Measurements from ENCODE around the gene CASKIN1. TPM values are rescaled to one million over a fixed set of nuclear protein-coding genes. Genes with fewer than 3 reads are reported as not detected.

CASKIN1 gene
- total and polyA plus RNA-seq, 2 of the 8 experiments (the other 6 are each of a cell fraction or from before 2014, with no cell fraction given) = 1.2 to 6.4 TPM

DNA sequence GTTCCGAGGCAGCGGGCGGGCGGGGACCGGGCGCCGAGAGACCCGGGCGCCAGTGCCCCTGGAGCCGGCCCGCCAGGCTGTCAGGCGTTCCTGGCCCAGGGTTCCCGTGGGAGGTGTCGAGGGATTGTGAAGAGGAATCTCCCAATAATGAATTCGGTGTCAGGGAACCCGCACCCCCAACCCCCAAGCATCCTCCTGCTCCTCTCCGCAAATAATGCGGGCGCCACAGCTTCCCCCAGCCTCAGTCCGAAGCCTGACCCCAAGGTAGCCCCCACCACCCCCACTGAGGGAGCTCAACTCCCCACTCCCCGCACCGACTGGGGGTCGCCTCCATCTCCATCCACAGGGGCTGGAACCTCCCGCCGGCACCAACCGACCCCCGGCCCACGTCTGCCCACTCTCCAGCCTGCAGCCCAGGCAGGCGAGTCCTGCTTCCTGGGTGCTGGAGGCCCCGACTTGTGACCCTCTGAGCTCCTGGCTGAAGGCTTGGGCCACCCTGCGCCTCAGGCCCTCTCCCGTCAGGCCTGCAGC, 641 bp upstream of the CASKIN1 start:
- H4K20me1 ChIP-seq (replicated peaks in 1 of 2; ENCODE audit: control insufficient read depth in 1 of 2, insufficient read depth in 2 of 2, low read length in 2 of 2) = peaks cover 4 to 14% of the 10 kb centered on the region in 2 experiments
- ChIA-PET POLR2A (ENCODE audit: partially characterized antibody) (interaction anchor here (0.5 to 6.9 kb wide), 12 partner anchors 9 to 309 kb away, joined by 3 to 63 read pairs (median 4); partner anchors contain the start of genes BRICD5, DNASE1L2, ECI1 and MLST8), CTCF (ENCODE audit: partially characterized antibody) (interaction anchor here (0.6 to 1.8 kb wide), 2 partner anchors 39 to 467 kb away, joined by 3 to 6 read pairs; partner anchors contain the start of gene DNASE1L2)
- H4K91ac ChIP-seq (replicated peaks; ENCODE audit: insufficient read length, low read length) = no peak overlapping the region
- peaks cover 8% of the 10 kb centered on the region; the same call in 1 of the 2 replicates for H3K23me2 ChIP-seq (ENCODE audit: low read depth, low read length)
- H3K9me3 ChIP-seq (ENCODE audit: insufficient read depth in 2 of 2, low read depth in 1 of 2, low read length in 1 of 2) = no peaks in the 10 kb centered on the region
- H2BK15ac ChIP-seq (ENCODE audit: low read length) = peak overlapping the region; percentile 72
- peak overlapping the region; percentile 89 for H4K8ac ChIP-seq (ENCODE audit: extremely low read depth, insufficient read depth, low read length)
- H3K36me3 ChIP-seq (ENCODE audit: control insufficient read depth in 2 of 4, insufficient read depth in 4 of 4, low read length in 3 of 4) = no peaks in the 10 kb centered on the region
- no peak overlapping the region for H3K27ac ChIP-seq (ENCODE audit: low read depth, low read length)
- peaks cover 4 to 34% (median 24%) of the 10 kb centered on the region in 4 experiments for H3K27me3 ChIP-seq (replicated peaks in 1 of 4; ENCODE audit: control insufficient read depth in 3 of 4, extremely low read depth in 1 of 4, insufficient read depth in 3 of 4, low read length in 3 of 4)
- no peak overlapping the region for H4K5ac ChIP-seq (ENCODE audit: insufficient read length, low read depth, low read length)
- no peak for DNase-seq (ENCODE audit: low read depth in 1 of 2, low spot score in 2 of 2)
- no peak for TF ChIP-seq POLR2AphosphoS5 (IDR thresholded peaks at IDR 0.05; ENCODE audit: low read depth, low read length)
- peak; percentile 31 for TF ChIP-seq SUZ12 (IDR thresholded peaks at IDR 0.05; ENCODE audit: low read length)
- no peak for TF ChIP-seq CBX5 (IDR thresholded peaks at IDR 0.05; ENCODE audit: low read depth, low read length)
- no peaks in the 10 kb centered on the region for H3K79me2 ChIP-seq (ENCODE audit: control insufficient read depth in 1 of 2, insufficient read depth in 2 of 2, low read length in 2 of 2)
- peak overlapping the region in 2 of 4 experiments; percentile 48 to 63; a peak in 4 of 8 replicates for H3K4me3 ChIP-seq (ENCODE audit: extremely low read depth in 1 of 4, insufficient read depth in 2 of 4, low read depth in 3 of 4, low read length in 4 of 4)
- H2BK20ac ChIP-seq (ENCODE audit: low read length) = no peak overlapping the region
- H3K56ac ChIP-seq (replicated peaks; ENCODE audit: insufficient read length, low read depth, low read length) = no peak overlapping the region
- H3K9ac ChIP-seq (replicated peaks in 1 of 4; ENCODE audit: extremely low read depth in 1 of 4, low read depth in 3 of 4, low read length in 3 of 4) = no peak overlapping the region
- H3K4ac ChIP-seq (replicated peaks; ENCODE audit: insufficient read length, low read depth, low read length) = peak overlapping the region; percentile 69
- peak overlapping the region; percentile 52 to 67 for H3K4me2 ChIP-seq (ENCODE audit: insufficient read depth in 1 of 2, low read depth in 2 of 2, low read length in 2 of 2)
- H3K18ac ChIP-seq (ENCODE audit: extremely low read depth, low read length) = no peak overlapping the region
- H2AK5ac ChIP-seq (ENCODE audit: low read depth, low read length) = peak overlapping the region; percentile 24; the same call in 1 of the 2 replicates
- FAIRE-seq = no peak
- H2BK12ac ChIP-seq (ENCODE audit: low read depth, low read length) = no peak overlapping the region
- no peak overlapping the region for H3K23ac ChIP-seq (ENCODE audit: insufficient read length)
- H2BK120ac ChIP-seq (replicated peaks; ENCODE audit: low read depth, low read length) = no peak overlapping the region
- H3K79me1 ChIP-seq (ENCODE audit: low read depth, low read length) = no peaks in the 10 kb centered on the region
- peaks cover 0 to 10% (median 3%) of the 10 kb centered on the region in 4 experiments; a peak in 4 of 7 replicates for H3K4me1 ChIP-seq (replicated peaks in 1 of 4; ENCODE audit: control insufficient read depth in 3 of 4, insufficient read depth in 4 of 4, low read length in 3 of 4)
- no peak overlapping the region for H2AFZ ChIP-seq (ENCODE audit: low read length)
- H3K14ac ChIP-seq (ENCODE audit: insufficient read length) = no peak overlapping the region
- WGBS, 2 experiments (ENCODE audit: extremely low coverage in 1 of 2, insufficient coverage in 1 of 2, insufficient read length in 1 of 2, insufficient replicate concordance in 2 of 2, low coverage in 1 of 2, low lambda C conversion rate in 2 of 2, missing lambda C conversion rate in 1 of 2) = 59% methylated on average over 10 of the region's 32 CpGs; no CpG with 5 or more reads in 1 of the 2 experiments
- H2BK5ac ChIP-seq (ENCODE audit: low read depth, low read length) = no peak overlapping the region

Measured in H1 (cell line).